ENCODE results near the gene CACNG1. TPM values are rescaled to one million over a fixed set of nuclear protein-coding genes. Genes with fewer than 3 reads are reported as not detected.
"Not testable (repeated sequence)": the region's sequence is repeated elsewhere in the genome, so short reads cannot be mapped to it uniquely, and the experiment has no call there.

CACNG1 gene
- total RNA-seq, 4 donors from 2014 or later, result not detected

DNA sequence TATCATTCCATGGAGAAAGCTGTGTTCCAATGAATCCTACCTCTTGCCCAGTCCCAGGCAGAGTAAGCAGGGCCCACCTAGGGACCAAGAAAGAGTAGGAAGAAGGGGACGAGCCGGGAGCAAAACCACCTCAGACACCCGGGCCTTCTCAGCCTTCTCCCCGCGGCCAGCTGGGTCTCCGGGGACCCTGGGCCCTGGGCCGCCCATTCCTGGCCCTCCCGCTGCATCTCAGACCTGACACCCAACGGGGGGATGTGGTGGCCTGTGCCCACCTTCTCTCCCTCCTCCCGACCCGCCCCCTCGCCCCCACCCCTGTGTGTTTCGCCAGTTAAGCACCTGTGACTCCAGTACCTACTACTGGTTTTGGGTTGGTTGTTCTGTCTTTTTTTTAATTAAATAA, 11.4 kb upstream of the CACNG1 start:
- TF ChIP-seq, protein P1, sequence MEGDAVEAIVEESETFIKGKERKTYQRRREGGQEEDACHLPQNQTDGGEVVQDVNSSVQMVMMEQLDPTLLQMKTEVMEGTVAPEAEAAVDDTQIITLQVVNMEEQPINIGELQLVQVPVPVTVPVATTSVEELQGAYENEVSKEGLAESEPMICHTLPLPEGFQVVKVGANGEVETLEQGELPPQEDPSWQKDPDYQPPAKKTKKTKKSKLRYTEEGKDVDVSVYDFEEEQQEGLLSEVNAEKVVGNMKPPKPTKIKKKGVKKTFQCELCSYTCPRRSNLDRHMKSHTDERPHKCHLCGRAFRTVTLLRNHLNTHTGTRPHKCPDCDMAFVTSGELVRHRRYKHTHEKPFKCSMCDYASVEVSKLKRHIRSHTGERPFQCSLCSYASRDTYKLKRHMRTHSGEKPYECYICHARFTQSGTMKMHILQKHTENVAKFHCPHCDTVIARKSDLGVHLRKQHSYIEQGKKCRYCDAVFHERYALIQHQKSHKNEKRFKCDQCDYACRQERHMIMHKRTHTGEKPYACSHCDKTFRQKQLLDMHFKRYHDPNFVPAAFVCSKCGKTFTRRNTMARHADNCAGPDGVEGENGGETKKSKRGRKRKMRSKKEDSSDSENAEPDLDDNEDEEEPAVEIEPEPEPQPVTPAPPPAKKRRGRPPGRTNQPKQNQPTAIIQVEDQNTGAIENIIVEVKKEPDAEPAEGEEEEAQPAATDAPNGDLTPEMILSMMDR (IDR thresholded peaks at IDR 0.05), result no peak
- ATAC-seq (ENCODE audit: low FRiP score) (no peak), DNase-seq (ENCODE audit: low spot score) (no peak)

DNA sequence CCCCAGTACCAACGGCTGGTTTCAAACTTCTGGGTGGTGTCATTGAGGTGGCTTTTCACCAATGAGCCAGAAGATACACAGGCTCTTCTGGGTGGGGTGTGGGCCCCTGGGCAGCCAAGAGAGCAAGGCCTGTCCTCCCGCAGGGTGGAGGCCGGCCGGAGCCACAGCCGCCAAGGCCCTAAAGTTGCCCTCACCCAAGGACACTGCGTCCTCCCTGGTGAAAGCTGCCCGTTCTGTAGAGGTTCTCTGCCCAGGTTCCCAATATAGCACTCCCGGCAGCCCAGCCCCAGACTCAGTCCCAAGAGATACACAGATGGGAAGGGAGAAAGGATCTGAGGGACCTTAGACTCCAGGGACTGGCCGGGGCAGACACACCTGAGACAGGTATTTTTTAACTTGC, 10.7 kb upstream of the CACNG1 start:
- ATAC-seq (ENCODE audit: low FRiP score) (no peak), DNase-seq (ENCODE audit: low spot score) (no peak)
- TF ChIP-seq, protein P1 (IDR thresholded peaks at IDR 0.05), result no peak

DNA sequence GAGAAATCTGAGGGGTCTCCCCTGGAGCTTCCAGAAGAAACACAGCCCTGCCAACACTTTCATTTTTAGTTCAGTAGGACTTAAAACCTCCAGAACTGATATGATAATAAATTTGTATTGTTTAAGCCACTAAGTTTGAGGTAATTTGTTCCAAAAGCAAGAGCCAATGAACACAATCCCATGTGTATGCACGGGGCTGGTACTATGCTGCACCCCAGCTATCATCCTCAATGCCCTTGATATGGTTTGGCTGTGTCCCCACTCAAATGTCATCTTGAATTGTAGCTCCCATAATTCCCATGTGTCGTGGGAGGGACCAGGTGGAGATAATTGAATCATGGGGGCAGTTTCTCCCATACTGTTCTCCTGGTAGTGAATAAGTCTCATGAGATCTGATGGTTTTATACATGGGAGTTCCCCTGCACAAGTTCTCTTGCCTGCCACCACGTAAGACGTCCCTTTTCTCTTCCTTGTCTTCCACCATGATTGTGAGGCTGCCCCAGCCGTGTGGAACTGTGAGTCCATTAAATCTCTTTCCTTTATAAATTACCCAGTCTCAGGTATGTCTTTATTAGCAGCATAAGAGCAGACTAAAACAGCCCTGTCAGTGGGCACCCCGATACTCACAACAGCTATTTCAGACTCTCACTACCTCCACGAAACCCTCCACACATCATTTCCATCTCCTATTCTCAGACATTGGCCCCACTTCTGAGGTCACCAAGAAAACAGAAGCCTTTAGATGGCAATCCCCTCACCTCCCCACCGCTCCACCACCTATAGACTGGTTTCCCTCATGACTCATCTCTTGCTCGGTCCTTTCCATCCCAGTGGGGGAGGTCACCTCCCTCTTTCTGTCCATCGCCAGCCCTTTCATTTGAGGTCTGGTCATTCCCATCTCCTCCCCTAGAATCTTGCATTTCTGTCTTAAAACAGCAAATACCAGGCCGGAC, 8.9 kb upstream of the CACNG1 start:
- TF ChIP-seq, protein P1 (IDR thresholded peaks at IDR 0.05), result no peak
- DNase-seq (ENCODE audit: low spot score), result no peak
- ATAC-seq (ENCODE audit: low FRiP score), result no peak

DNA sequence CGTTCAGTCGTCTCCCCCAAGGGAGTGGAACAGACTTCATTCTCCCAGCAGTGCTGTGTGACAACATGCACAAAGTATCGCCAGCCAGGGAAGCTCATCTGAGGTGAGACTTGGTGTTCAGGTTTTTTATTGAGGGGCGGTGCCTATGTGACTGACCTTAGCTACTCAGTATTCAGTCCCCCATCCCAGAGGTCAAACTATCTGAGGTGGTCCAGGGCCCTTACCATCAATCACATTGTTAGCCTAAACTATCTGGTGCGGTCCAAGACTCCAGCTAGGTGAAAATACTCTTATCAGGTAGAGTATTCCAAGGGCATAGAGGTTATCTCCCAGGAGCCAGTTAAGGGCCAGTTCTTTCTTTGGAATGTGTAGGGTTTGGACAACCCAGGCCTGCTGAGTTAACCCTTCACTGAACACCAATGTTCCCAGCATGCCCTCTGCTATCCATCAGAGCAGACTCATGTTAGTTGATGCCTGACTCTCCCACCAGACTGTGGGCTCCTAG, 5.4 kb upstream of the CACNG1 start:
- ATAC-seq (ENCODE audit: low FRiP score) (no peak), DNase-seq (ENCODE audit: low spot score) (no peak)
- TF ChIP-seq, protein P1 (IDR thresholded peaks at IDR 0.05), result no peak

DNA sequence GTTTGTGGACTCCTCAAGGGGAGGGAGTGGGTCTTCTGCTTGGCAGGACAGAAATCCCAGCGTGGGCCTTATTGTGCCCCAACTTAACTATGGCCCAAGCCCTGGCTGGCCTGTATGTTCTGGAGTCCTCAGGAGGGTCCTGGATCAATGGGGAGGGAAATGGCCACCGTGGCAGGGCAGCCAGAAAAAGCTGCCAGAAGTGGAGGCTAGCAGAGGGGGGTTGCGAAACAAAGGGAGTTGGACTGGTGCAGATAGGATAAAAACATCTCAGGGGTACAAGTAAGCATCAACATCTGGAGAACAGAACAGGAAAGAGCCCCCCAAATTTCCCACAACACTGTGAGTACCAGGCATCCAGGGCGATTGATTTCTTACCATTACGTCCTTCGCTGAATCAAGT, 3.7 kb upstream of the CACNG1 start:
- TF ChIP-seq, protein P1 (IDR thresholded peaks at IDR 0.05), result no peak
- DNase-seq (ENCODE audit: low spot score) (no peak), ATAC-seq (ENCODE audit: low FRiP score) (no peak)

DNA sequence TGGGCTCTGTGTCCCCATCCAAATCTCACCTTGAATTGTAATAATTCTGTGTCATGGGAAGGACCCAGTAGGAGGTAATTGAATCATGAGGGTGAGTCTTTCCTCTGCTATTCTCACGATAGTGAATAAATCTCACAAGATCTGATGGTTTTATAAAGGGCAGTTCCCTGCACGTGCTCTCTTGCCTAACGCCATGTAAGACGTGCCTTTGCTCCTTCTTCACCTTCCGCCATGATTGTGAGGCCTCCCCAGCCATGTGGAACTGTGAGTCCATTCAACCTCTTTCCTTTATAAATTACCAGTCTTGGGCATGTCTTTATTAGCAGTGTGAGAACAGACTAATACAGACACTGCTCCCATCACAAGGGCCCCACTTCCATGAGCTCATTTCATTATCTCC, 3.2 kb upstream of the CACNG1 start:
- not testable (repeated sequence) for ATAC-seq (ENCODE audit: low FRiP score); DNase-seq (ENCODE audit: low spot score)

DNA sequence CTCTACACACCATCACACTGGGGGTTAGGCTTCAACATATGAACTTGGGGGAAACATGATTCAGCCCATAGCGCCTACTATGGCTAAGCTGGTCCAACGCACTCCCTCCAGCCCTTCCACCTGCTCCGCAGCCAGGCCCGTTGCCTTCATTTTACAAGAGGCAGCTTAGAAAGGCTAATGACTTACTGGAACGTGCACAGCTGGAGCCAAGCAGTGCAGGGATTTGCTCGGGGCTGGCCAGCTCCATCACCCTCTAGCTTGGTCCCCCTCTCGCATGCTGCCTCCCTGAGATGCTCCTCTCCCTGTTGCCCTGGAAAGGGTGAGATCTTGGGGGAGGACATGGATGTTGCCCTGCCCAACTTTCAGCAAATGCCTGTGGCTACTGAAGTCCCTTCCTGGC, 2.8 kb upstream of the CACNG1 start:
- DNase-seq (ENCODE audit: low spot score) (no peak), ATAC-seq (ENCODE audit: low FRiP score) (no peak)
- TF ChIP-seq, protein P1 (IDR thresholded peaks at IDR 0.05), result no peak

Measured in omental fat pad (tissue), 4 donors.